OCI-M1 (cell line): ENCODE results near the gene KCNG2.

Experiments used
- DNase-seq: peaks from one replicate; lab custom pipeline; 2025; lab: John Stamatoyannopoulos, UW

The KCNG2 gene

GRCh38 chr18:79799619-79800370 is 2.1 kb downstream of the KCNG2 start:
- DNase-seq, result no peak

GRCh38 chr18:79800371-79801180 is 2.8 kb downstream of the KCNG2 start:
- DNase-seq, result no peak

- DNase-seq, result no peak
These were observed 3.5 kb downstream of the KCNG2 start for GRCh38 chr18:79801217-79801616.

GRCh38 chr18:79801641-79802040 is 3.9 kb downstream of the KCNG2 start:
- DNase-seq, result no peak

GRCh38 chr18:79802298-79802697 is 4.6 kb downstream of the KCNG2 start:
- no peak for DNase-seq

GRCh38 chr18:79803611-79804051 is 5.9 kb downstream of the KCNG2 start:
- no peak for DNase-seq

- no peak for DNase-seq
These were observed 6.5 kb downstream of the KCNG2 start for GRCh38 chr18:79804130-79804787.

GRCh38 chr18:79805211-79805887 is 7.6 kb downstream of the KCNG2 start:
- DNase-seq, result no peak

- no peak for DNase-seq
These were observed 8.3 kb downstream of the KCNG2 start for GRCh38 chr18:79805926-79806487.

GRCh38 chr18:79806976-79807841 is 9.5 kb downstream of the KCNG2 start:
- no peak for DNase-seq

GRCh38 chr18:79809482-79810192 is 11.9 kb downstream of the KCNG2 start:
- DNase-seq, result no peak

GRCh38 chr18:79812052-79812451 is 14.3 kb downstream of the KCNG2 start:
- DNase-seq, result no peak

GRCh38 chr18:79814373-79814772 is 16.6 kb downstream of the KCNG2 start:
- no peak for DNase-seq

GRCh38 chr18:79815657-79816056 is 17.9 kb downstream of the KCNG2 start:
- DNase-seq, result no peak

- DNase-seq, result no peak
These were observed 18.4 kb downstream of the KCNG2 start for GRCh38 chr18:79816092-79816491.

- no peak for DNase-seq
These were observed 19.4 kb downstream of the KCNG2 start for GRCh38 chr18:79816981-79817606.

- no peak for DNase-seq
These were observed 19.9 kb downstream of the KCNG2 start for GRCh38 chr18:79817607-79817998.

GRCh38 chr18:79818036-79818435 is 20.3 kb downstream of the KCNG2 start:
- no peak for DNase-seq

- DNase-seq, result no peak
These were observed 20.9 kb downstream of the KCNG2 start for GRCh38 chr18:79818631-79819030.
